Testis (tissue), 3 donors: Measurements from ENCODE around the gene VILL. TPM values are rescaled to one million over a fixed set of nuclear protein-coding genes. Genes with fewer than 3 reads are reported as not detected.

Experiments
- DNase-seq: peaks from one replicate; pipeline ENCODE4 v3.0.0-alpha.2; 2019
- H3K27ac ChIP-seq, 2 donors: fragments of 200-600 bp; sonication (generic); one replicate each; pipeline ENCODE4 v1.5.1; 2019
- H3K27me3 ChIP-seq: fragments of 200-600 bp; sonication (generic); one replicate; pipeline ENCODE4 v1.5.1; 2019
- H3K36me3 ChIP-seq: fragments of 200-600 bp; sonication (generic); one replicate; pipeline ENCODE4 v1.5.1; 2017; ENCODE audit warnings: low read depth; ENCODE audit errors: missing control alignments
- H3K4me1 ChIP-seq: fragments of 200-600 bp; sonication (generic); one replicate; pipeline ENCODE4 v1.5.1; 2019
- H3K4me3 ChIP-seq, 2 donors: fragments of 200-600 bp; sonication (generic); one replicate each; pipeline ENCODE4 v1.5.1; 2017 to 2019
- H3K9me3 ChIP-seq: fragments of 200-600 bp; sonication (generic); one replicate; pipeline ENCODE4 v1.5.1; 2017
- POLR2A ChIP-seq: fragments of 450-650 bp; IDR thresholded peaks from one replicate; pipeline ENCODE4 v1.6.1; 2017; ENCODE audit warnings: antibody characterized with exemption, mild to moderate bottlenecking, moderate library complexity
- WGBS, 2 donors: methylation state at CpG; one replicate each; pipeline ENCODE4 v1.1.5; 2018; 5-methylcytosine and 5-hydroxymethylcytosine counted together
- intact Hi-C: fragments of 100-400 bp; cut with DNase I; formaldehyde crosslinking; loops from one replicate; pipeline ENCODE4 v1.15.1; 2023; ENCODE audit warnings: low total_unique reads
- polyA plus RNA-seq: library from polyadenylated mRNA; stranded (reverse); fragments of 350-450 nt; fragmentation: Illumina TruSeq; extraction: RNeasy Lipid Tissue Mini Kit (QIAGEN cat#74804); gene quantifications from one replicate; pipeline ENCODE4 v1.2.3, GENCODE V29; 2014; ENCODE audit warnings: low read depth, low replicate concordance; ENCODE audit not compliant: insufficient read depth
- total RNA-seq, 2 donors: library from RNA; depleted of rRNA; stranded (reverse); fragments of >200 nt; gene quantifications; one replicate each; pipeline ENCODE4 v1.2.3, GENCODE V29; 2016
- TF ChIP-seq, protein P1 (sequence below), 3 experiments: fragments of 450-650 bp in 2 of 3; fragments of 200-600 bp in 1 of 3; sonication (generic) in 1 of 3; IDR thresholded peaks; one replicate each; pipeline ENCODE4 v1.5.1; 2016 to 2019; ENCODE audit warnings: antibody characterized with exemption in 3 of 3, mild to moderate bottlenecking in 2 of 3, moderate library complexity in 1 of 3

VILL gene
- total and polyA plus RNA-seq, 3 donors from 2014 or later, result 9.5 to 17.4 (median 16.3) TPM

- Histone ChIP-seq H3K27ac (peak overlapping the region in 1 of 2 donors; percentile 86), H3K4me3 (no peak overlapping the region), H3K36me3 (no peaks in the 10 kb centered on the region), H3K27me3 (no peaks in the 10 kb centered on the region), H3K4me1 (peaks cover 16% of the 10 kb centered on the region), H3K9me3 (no peaks in the 10 kb centered on the region)
- DNase-seq, result no peak
- TF ChIP-seq, protein P1, sequence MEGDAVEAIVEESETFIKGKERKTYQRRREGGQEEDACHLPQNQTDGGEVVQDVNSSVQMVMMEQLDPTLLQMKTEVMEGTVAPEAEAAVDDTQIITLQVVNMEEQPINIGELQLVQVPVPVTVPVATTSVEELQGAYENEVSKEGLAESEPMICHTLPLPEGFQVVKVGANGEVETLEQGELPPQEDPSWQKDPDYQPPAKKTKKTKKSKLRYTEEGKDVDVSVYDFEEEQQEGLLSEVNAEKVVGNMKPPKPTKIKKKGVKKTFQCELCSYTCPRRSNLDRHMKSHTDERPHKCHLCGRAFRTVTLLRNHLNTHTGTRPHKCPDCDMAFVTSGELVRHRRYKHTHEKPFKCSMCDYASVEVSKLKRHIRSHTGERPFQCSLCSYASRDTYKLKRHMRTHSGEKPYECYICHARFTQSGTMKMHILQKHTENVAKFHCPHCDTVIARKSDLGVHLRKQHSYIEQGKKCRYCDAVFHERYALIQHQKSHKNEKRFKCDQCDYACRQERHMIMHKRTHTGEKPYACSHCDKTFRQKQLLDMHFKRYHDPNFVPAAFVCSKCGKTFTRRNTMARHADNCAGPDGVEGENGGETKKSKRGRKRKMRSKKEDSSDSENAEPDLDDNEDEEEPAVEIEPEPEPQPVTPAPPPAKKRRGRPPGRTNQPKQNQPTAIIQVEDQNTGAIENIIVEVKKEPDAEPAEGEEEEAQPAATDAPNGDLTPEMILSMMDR (IDR thresholded peaks at IDR 0.05), result no peak
- TF ChIP-seq POLR2A, result no peak
- intact Hi-C loops, result no loop called here
- WGBS, 2 donors, result 92 to 96% methylated on average over 6 of the region's 6 CpGs
These were observed 35.7 kb upstream of the VILL start for GRCh38 chr3:37954881-37955280.

DNA sequence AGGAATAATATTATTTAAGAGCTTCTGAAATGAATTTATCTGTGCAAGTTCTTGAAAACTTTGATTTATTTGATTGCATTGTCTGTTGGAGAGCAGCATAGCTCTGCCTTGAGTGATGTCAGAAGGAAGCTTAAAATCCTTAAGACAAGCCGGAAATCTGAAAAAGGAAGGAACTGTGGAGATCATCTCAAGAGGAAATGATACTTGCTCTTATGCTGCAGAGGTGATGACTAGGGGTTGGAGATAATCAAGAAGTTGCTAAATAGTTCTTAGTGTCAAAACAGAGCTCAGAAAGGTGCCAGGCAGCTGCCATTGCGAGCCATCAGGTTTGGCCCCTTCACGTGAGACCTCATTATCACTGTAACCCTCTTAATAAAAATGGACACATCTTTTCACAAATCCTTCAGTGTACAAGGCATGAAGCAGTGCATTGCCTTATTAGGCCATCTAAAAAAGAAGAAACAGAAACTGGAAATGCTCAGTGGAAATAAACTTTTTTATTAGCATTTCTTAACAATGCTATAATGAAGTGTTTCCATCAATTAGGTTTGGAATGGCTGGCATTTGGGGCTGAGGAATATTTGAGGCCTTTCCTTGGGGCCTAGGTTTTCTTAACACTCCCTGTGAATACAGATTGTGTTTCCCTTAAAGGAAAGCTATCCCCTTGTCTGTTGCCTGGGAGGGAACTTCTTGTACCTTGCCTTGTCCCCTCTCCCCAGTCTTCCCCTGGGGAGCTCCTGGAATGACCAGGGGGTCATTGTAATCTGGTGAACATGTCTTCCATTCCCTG is 34.5 kb upstream of the VILL start:
- H3K9me3 ChIP-seq, result no peaks in the 10 kb centered on the region
- H3K27me3 ChIP-seq, result no peaks in the 10 kb centered on the region
- no peak for TF ChIP-seq POLR2A
- TF ChIP-seq, protein P1 (IDR thresholded peaks at IDR 0.05), result no peak
- H3K27ac ChIP-seq, result peak overlapping the region; percentile 31 to 86
- H3K4me3 ChIP-seq, result no peak overlapping the region
- intact Hi-C loops, result no loop called here
- no peak for DNase-seq
- 65 to 73% methylated on average over 3 of the region's 3 CpGs for WGBS, 2 donors
- peaks cover 12% of the 10 kb centered on the region for H3K4me1 ChIP-seq
- H3K36me3 ChIP-seq, result no peaks in the 10 kb centered on the region

GRCh38 chr3:37956723-37957538 is 33.7 kb upstream of the VILL start:
- WGBS, 2 donors, result 42 to 52% methylated on average over 2 of the region's 2 CpGs
- H3K36me3 ChIP-seq, result no peaks in the 10 kb centered on the region
- peak overlapping the region; percentile 31 to 86 for H3K27ac ChIP-seq
- intact Hi-C loops, result no loop called here
- TF ChIP-seq, protein P1 (IDR thresholded peaks at IDR 0.05), result no peak
- no peak for TF ChIP-seq POLR2A
- H3K4me3 ChIP-seq, result no peak overlapping the region
- DNase-seq, result no peak
- no peaks in the 10 kb centered on the region for H3K9me3 ChIP-seq
- no peaks in the 10 kb centered on the region for H3K27me3 ChIP-seq
- H3K4me1 ChIP-seq, result peaks cover 12% of the 10 kb centered on the region

DNA sequence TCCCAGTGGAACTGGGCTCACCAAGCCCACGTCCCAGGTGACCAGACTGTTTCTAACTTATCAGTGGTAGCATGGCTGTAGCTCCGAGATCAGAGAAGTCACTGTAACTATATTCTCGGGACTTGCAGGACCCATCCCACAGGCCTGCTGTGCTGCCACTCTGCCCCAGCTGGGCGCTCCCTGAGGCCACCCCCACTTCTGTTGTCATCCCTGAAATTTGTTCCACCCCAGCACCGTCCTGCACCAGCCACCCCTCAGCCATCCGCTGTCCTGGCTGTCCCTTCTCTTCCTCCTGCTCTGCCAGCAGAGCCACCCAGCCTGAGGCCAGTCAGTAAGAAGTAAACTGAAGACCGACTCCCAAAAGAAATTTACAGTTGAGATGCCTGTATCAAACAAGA is 33.0 kb upstream of the VILL start:
- Histone ChIP-seq H3K27ac (peak overlapping the region; percentile 31 to 86), H3K4me3 (no peak overlapping the region), H3K4me1 (peaks cover 12% of the 10 kb centered on the region), H3K9me3 (no peaks in the 10 kb centered on the region), H3K27me3 (no peaks in the 10 kb centered on the region), H3K36me3 (no peaks in the 10 kb centered on the region)
- TF ChIP-seq, protein P1 (IDR thresholded peaks at IDR 0.05), result no peak
- intact Hi-C loops, result no loop called here
- WGBS, 2 donors, result 67 to 78% methylated on average over 6 to 7 of the region's 7 CpGs
- DNase-seq, result no peak
